Stomach (tissue), 9 donors: ENCODE measurements around the gene CREB5. TPM values are rescaled to one million over a fixed set of nuclear protein-coding genes. Genes with fewer than 3 reads are reported as not detected.
"Not testable (repeated sequence)": the region's sequence is repeated elsewhere in the genome, so short reads cannot be mapped to it uniquely, and the experiment has no call there.

Source experiments
- DNase-seq, 2 donors: peaks; one replicate each; pipeline versions ENCODE4 v3.0.0 to v3.0.0-alpha.2; 2013 to 2019
- H3K27ac ChIP-seq, 5 donors: fragments of 200-600 bp in 4 of 5; sonication (generic) in 4 of 5; one replicate each; pipeline ENCODE4 v1.5.1; 2013 to 2019; ENCODE audit warnings: mild to moderate bottlenecking in 1 of 5, moderate library complexity in 1 of 5
- H3K27me3 ChIP-seq, 3 donors: fragments of 200-600 bp; sonication (generic); one replicate each; pipeline ENCODE4 v1.5.1; 2017 to 2019; ENCODE audit warnings: mixed run types in 1 of 3
- H3K36me3 ChIP-seq, 4 donors: fragments of 200-600 bp; sonication (generic); 1 replicate in 3 of 4; 2 replicates in 1 of 4; pipeline ENCODE4 v1.5.1; 2016 to 2019
- H3K4me1 ChIP-seq, 4 donors: fragments of 200-600 bp; sonication (generic); one replicate each; pipeline ENCODE4 v1.5.1; 2016 to 2019
- H3K4me3 ChIP-seq, 4 donors: fragments of 200-600 bp; sonication (generic) in 3 of 4; one replicate each; pipeline ENCODE4 v1.5.1; 2016 to 2019; ENCODE audit warnings: mild to moderate bottlenecking in 1 of 4
- H3K9me3 ChIP-seq, 4 donors: fragments of 200-600 bp; sonication (generic); one replicate each; pipeline ENCODE4 v1.5.1; 2016 to 2019
- CTCF ChIP-seq, 7 experiments: fragments of 450-650 bp in 4 of 7; fragments of 200-600 bp in 3 of 7; sonication (generic) in 3 of 7; IDR thresholded peaks; one replicate each; pipeline ENCODE4 v1.5.1; 2016 to 2019; ENCODE audit warnings: antibody characterized with exemption in 7 of 7, control low read depth in 2 of 7, mild to moderate bottlenecking in 1 of 7
- EP300 ChIP-seq: sonication (generic); formaldehyde crosslinking; IDR thresholded peaks from one replicate; pipeline ENCODE4 v1.6.1; 2017; ENCODE audit warnings: antibody characterized with exemption
- POLR2A ChIP-seq, 4 donors: fragments of 450-650 bp; IDR thresholded peaks; one replicate each; pipeline ENCODE4 v1.6.1; 2016; ENCODE audit warnings: antibody characterized with exemption in 4 of 4, control low read depth in 2 of 4, mild to moderate bottlenecking in 1 of 4, moderate library complexity in 1 of 4
- POLR2AphosphoS5 ChIP-seq, 3 donors: sonication (generic); formaldehyde crosslinking; IDR thresholded peaks; one replicate each; pipeline ENCODE4 v1.6.1; 2016; ENCODE audit warnings: antibody characterized with exemption in 3 of 3
- WGBS, 5 donors: extraction: QIAGEN DNeasy Blood & Tissue Kit in 3 of 5; methylation state at CpG; one replicate each; pipeline versions ENCODE4 v1.1.5 to v1.1.7; 2013 to 2018; 5-methylcytosine and 5-hydroxymethylcytosine counted together
- intact Hi-C: fragments of 100-400 bp; cut with DNase I; formaldehyde crosslinking; loops from one replicate; pipeline ENCODE4 v1.15.1; 2023; ENCODE audit warnings: low total_unique reads
- polyA plus RNA-seq, 3 donors: library from polyadenylated mRNA; stranded (reverse); fragments of 200-250 nt; gene quantifications; one replicate each; pipeline ENCODE4 v1.2.3, GENCODE V29; 2013
- total RNA-seq, 5 donors: library from RNA; depleted of rRNA; stranded (reverse); fragments of >200 nt; gene quantifications; one replicate each; pipeline versions ENCODE4 v1.1.0 to v1.2.3, GENCODE V29; 2014 to 2016
- donor health status: healthy with polysubstance abuse.
- donor health status: Bipolar disorder and iron deficiency.
- donor health status: healthy.

The CREB5 gene
- total and polyA plus RNA-seq, 8 donors = 0.68 to 30.3 (median 1.5) TPM; not detected in 1

- 52 to 77% (median 70%) methylated on average over 3 of the region's 3 CpGs for WGBS, 5 donors
- Histone ChIP-seq H3K9me3 (no peaks in the 10 kb centered on the region), H3K27ac (no peak overlapping the region), H3K4me1 (peaks cover 0 to 5% (median 0%) of the 10 kb centered on the region in 4 donors), H3K27me3 (no peaks in the 10 kb centered on the region), H3K4me3 (no peak overlapping the region), H3K36me3 (no peaks in the 10 kb centered on the region)
- no peak for TF ChIP-seq POLR2A (IDR thresholded peaks at IDR 0.05)
- no peak for TF ChIP-seq CTCF (IDR thresholded peaks at IDR 0.05)
- no peak for TF ChIP-seq EP300
- no peak for TF ChIP-seq POLR2AphosphoS5 (IDR thresholded peaks at IDR 0.05)
- intact Hi-C loops = no loop called here
- no peak for DNase-seq
Measured at GRCh38 chr7:28609608-28610007, 197.3 kb downstream of the CREB5 start.

GRCh38 chr7:28611399-28611897 lies 199.1 kb downstream of the CREB5 start:
- H3K4me3 ChIP-seq, intact Hi-C loops, H3K4me1 ChIP-seq, H3K9me3 ChIP-seq, DNase-seq, H3K27ac ChIP-seq, H3K27me3 ChIP-seq, H3K36me3 ChIP-seq: not testable (repeated sequence)
- WGBS, 5 donors = 84 to 92% (median 86%) methylated on average over 4 of the region's 4 CpGs

GRCh38 chr7:28613262-28613661 lies 200.9 kb downstream of the CREB5 start:
- intact Hi-C loops = no loop called here
- no peaks in the 10 kb centered on the region for H3K27me3 ChIP-seq
- H3K36me3 ChIP-seq = no peaks in the 10 kb centered on the region
- no peak for DNase-seq
- H3K9me3 ChIP-seq = no peaks in the 10 kb centered on the region
- WGBS, 5 donors = 73 to 79% (median 77%) methylated on average over 6 of the region's 6 CpGs
- H3K27ac ChIP-seq = no peak overlapping the region
- H3K4me3 ChIP-seq = no peak overlapping the region
- peaks cover 0 to 6% (median 2%) of the 10 kb centered on the region in 4 donors for H3K4me1 ChIP-seq
- TF ChIP-seq POLR2AphosphoS5 (IDR thresholded peaks at IDR 0.05) (no peak), POLR2A (IDR thresholded peaks at IDR 0.05) (no peak), EP300 (no peak), CTCF (IDR thresholded peaks at IDR 0.05) (no peak)

- Histone ChIP-seq H3K4me3 (no peak overlapping the region), H3K4me1 (peaks cover 0 to 6% (median 0%) of the 10 kb centered on the region in 4 donors), H3K36me3 (no peaks in the 10 kb centered on the region), H3K27me3 (no peaks in the 10 kb centered on the region), H3K27ac (no peak overlapping the region), H3K9me3 (no peaks in the 10 kb centered on the region)
- 73 to 83% (median 77%) methylated on average over 4 of the region's 4 CpGs for WGBS, 5 donors
- intact Hi-C loops = no loop called here
- TF ChIP-seq EP300 = no peak
- TF ChIP-seq POLR2AphosphoS5 (IDR thresholded peaks at IDR 0.05) = no peak
- TF ChIP-seq POLR2A (IDR thresholded peaks at IDR 0.05) = no peak
- TF ChIP-seq CTCF (IDR thresholded peaks at IDR 0.05) = no peak
- peak in 1 of 2 donors; percentile 46 for DNase-seq
Measured at GRCh38 chr7:28615091-28615490, 202.8 kb downstream of the CREB5 start.

- H3K4me1 ChIP-seq = peaks cover 0 to 6% (median 0%) of the 10 kb centered on the region in 4 donors
- no peak for TF ChIP-seq POLR2AphosphoS5 (IDR thresholded peaks at IDR 0.05)
- no peak for TF ChIP-seq EP300
- no peak for TF ChIP-seq POLR2A (IDR thresholded peaks at IDR 0.05)
- no peak for TF ChIP-seq CTCF (IDR thresholded peaks at IDR 0.05)
- H3K9me3 ChIP-seq = no peaks in the 10 kb centered on the region
- intact Hi-C loops = no loop called here
- H3K27ac ChIP-seq = no peak overlapping the region
- no peak for DNase-seq
- no peaks in the 10 kb centered on the region for H3K27me3 ChIP-seq
- no peaks in the 10 kb centered on the region for H3K36me3 ChIP-seq
- 81 to 94% (median 93%) methylated on average over 2 of the region's 2 CpGs for WGBS, 5 donors
- no peak overlapping the region for H3K4me3 ChIP-seq
Measured at GRCh38 chr7:28617308-28617880, 205.1 kb downstream of the CREB5 start.
